Choroid plexus epithelial cell (primary cell): ENCODE data around the gene ITGA11.

Experiments used
- DNase-seq: peaks from one replicate; pipeline ENCODE4 v3.0.0-alpha.2; 2010; ENCODE audit warnings: low read depth
- H3K4me3 ChIP-seq: 2 replicates; pipeline ENCODE4 v1.5.1; 2011; ENCODE audit warnings: low read depth, mild to moderate bottlenecking, control low read depth, low read length, moderate library complexity
- TF ChIP-seq, protein P1 (sequence below): conservative IDR thresholded peaks from 2 replicates; pipeline ENCODE4 v1.5.1; 2011; ENCODE audit warnings: low read depth, mild to moderate bottlenecking, control low read depth, inconsistent platforms, low read length, moderate library complexity

ITGA11 gene

DNA sequence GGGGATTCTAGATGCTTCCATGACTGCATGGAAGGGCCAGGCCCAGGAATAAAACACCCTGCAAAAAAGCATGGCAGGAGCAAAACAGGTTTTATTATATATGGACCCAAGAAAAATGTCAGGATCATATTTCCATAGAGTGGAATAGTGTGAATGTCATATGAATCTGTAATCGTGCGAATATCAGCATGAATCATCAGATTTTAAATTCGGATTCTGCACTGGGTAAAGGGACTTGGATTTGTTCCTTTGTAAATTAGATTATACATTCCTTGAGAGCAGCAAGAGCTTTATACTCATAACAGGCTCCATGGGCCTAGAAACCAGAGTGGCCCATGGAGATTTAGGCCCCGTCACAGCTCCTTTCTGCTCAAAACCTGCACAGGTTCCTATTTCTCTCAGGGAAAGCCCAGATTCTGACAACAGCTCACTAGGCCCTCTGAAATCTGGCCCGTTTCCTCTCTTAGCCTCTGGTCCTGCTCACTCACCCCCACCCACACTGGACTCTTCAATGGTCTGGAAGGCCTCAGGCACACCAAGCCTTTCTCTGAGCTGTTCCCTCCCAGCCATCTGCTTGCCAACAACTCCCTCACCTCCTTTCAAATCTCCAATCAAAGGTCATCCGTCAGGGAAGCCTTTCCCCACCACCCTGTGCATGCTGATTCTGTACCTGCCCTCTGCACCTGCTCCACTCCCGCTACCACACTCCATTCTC lies 78.4 kb downstream of the ITGA11 start:
- H3K4me3 ChIP-seq, result no peak overlapping the region
- DNase-seq, result no peak
- TF ChIP-seq, protein P1, sequence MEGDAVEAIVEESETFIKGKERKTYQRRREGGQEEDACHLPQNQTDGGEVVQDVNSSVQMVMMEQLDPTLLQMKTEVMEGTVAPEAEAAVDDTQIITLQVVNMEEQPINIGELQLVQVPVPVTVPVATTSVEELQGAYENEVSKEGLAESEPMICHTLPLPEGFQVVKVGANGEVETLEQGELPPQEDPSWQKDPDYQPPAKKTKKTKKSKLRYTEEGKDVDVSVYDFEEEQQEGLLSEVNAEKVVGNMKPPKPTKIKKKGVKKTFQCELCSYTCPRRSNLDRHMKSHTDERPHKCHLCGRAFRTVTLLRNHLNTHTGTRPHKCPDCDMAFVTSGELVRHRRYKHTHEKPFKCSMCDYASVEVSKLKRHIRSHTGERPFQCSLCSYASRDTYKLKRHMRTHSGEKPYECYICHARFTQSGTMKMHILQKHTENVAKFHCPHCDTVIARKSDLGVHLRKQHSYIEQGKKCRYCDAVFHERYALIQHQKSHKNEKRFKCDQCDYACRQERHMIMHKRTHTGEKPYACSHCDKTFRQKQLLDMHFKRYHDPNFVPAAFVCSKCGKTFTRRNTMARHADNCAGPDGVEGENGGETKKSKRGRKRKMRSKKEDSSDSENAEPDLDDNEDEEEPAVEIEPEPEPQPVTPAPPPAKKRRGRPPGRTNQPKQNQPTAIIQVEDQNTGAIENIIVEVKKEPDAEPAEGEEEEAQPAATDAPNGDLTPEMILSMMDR, result no peak

DNA sequence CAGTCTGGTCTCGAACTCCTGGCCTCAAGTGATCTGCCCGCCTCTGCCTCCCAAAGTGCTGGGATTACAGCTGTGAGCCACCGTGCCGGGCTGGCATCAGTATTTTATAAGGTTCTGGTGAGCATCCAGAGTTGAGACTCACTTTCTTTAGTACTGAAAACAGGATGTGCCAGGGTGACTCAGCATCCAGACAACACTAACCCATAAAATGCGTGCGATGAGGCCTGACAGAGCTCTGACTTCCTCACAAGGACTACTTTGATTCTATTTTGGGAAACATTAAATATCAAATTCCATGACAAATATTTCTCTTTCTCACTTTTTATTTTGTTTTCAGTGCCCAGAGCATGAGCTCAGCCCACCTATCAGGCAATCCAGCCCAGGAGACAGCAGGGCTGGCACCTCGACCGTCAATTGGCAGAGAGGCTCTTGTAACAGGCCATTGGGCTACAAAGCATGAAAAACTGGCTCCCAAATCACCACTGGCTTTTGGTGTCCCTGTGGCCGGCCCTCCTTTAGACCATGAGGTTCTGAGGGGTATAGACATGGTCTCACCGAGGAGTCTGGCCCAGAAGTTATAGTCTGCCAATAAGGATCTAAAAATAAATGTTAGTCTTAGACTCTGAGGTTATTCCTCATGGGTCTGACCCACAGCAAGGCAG lies 79.4 kb downstream of the ITGA11 start:
- peak; percentile 91 for DNase-seq

DNA sequence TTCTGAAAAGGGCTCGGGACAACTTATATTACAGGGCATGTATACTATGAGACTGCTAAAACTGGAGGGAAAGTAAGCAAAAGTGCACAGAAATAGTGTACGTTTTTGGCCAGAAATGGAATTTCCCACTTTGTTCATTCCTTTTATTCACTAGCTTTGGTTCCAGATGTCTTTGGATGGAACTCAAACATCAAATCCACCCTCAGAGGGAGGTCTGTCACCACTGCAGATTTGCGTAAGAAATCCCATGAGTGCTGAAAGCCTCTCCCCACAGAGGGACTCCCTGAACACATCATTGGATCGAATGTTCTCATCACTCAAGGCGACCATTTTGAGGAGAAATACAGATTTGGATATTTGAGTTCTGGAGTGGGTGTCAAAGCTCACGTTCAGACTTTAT lies 82.8 kb downstream of the ITGA11 start:
- TF ChIP-seq, protein P1, result no peak
- peak; percentile 89 for DNase-seq
- no peak overlapping the region for H3K4me3 ChIP-seq

More for the DNA sequence above, 79.4 kb downstream of the ITGA11 start:
- no peak overlapping the region for H3K4me3 ChIP-seq
- TF ChIP-seq, protein P1, result no peak

- no peak for DNase-seq
- TF ChIP-seq, protein P1, result no peak
- H3K4me3 ChIP-seq, result no peak overlapping the region
Measured at GRCh38 chr15:68348606-68349005, 83.4 kb downstream of the ITGA11 start.

- DNase-seq, result no peak
- no peak overlapping the region for H3K4me3 ChIP-seq
- TF ChIP-seq, protein P1, result no peak
Measured at GRCh38 chr15:68348081-68348480, 83.9 kb downstream of the ITGA11 start.

DNA sequence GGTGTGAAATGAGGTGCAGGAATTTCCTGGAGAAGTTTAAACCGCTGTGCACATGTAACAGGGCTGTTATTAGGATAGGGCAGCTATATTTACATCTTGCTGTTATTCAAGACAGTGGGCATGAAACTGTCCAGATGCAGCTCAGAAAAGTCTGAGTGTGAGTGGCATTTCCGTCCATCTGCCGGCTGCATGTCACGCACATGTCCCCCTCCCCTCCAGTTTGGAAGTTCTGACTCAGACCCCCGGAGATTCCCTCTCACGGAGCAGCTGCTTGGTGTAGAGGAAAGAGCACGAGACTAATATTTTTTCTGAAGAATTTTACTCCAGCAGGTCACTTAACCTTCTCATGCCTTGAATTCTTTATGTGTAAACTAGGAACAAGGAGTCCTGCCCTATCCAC lies 84.6 kb downstream of the ITGA11 start:
- H3K4me3 ChIP-seq, result no peak overlapping the region
- peak; percentile 89 for DNase-seq
- TF ChIP-seq, protein P1, result no peak

DNA sequence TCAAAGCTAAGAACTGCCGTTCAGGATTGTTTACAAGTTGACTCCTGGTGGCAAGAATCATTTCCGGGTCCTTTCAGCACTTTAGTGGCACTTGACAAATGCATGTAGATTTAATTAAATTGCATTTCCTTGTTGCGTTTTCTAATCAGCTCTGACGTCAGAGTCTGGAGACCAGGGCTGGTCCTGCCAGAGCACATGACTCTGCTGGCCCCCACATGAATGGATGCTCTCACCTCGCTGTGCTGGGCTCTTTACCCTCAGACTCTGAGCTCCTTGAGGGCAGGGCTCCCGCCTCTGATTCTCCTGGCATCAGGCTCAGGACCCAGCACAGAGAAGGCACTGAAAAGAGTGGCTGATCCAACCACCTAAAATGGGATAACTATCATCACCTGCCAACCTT lies 85.0 kb downstream of the ITGA11 start:
- no peak for DNase-seq
- TF ChIP-seq, protein P1, result no peak
- H3K4me3 ChIP-seq, result no peak overlapping the region
